Activated T-cell treated with anti-CD3 and anti-CD28 coated beads, Interleukin-2, amount 50 U/mL, for 4 hours (primary cell): ENCODE results near the gene PDE6A. TPM values are rescaled to one million over a fixed set of nuclear protein-coding genes. Genes with fewer than 3 reads are reported as not detected.

ENCODE experiments used
- ATAC-seq, 2 donors: fragments of 200-7000 bp; cut with Tn5 transposase; one replicate each; pipeline ENCODE4 v1.10.0; 2021
- DNase-seq: peaks from one replicate; pipeline ENCODE4 v3.0.0-alpha.2; 2020
- H3K27me3 Mint-ChIP-seq: one replicate; pipeline ENCODE4 v1.8.0; 2021; ENCODE audit warnings: low read depth, mixed read lengths
- H3K36me3 Mint-ChIP-seq: one replicate; pipeline ENCODE4 v1.8.0; 2022; ENCODE audit warnings: mixed read lengths; ENCODE audit not compliant: insufficient read depth
- H3K4me1 Mint-ChIP-seq: one replicate; pipeline ENCODE4 v1.8.0; 2021; ENCODE audit warnings: low read depth, mixed read lengths
- H3K4me3 Mint-ChIP-seq: one replicate; pipeline ENCODE4 v1.8.0; 2021; ENCODE audit warnings: mild to moderate bottlenecking, moderate library complexity, mixed read lengths
- H3K9me3 Mint-ChIP-seq: one replicate; pipeline ENCODE4 v1.8.0; 2021; ENCODE audit warnings: mixed read lengths
- total RNA-seq, 3 donors: library from RNA; stranded (reverse); gene quantifications; one replicate each; pipeline ENCODE4 v1.2.1, GENCODE V29; 2021

The PDE6A gene
- total RNA-seq, 3 donors from 2014 or later, result not detected

DNA sequence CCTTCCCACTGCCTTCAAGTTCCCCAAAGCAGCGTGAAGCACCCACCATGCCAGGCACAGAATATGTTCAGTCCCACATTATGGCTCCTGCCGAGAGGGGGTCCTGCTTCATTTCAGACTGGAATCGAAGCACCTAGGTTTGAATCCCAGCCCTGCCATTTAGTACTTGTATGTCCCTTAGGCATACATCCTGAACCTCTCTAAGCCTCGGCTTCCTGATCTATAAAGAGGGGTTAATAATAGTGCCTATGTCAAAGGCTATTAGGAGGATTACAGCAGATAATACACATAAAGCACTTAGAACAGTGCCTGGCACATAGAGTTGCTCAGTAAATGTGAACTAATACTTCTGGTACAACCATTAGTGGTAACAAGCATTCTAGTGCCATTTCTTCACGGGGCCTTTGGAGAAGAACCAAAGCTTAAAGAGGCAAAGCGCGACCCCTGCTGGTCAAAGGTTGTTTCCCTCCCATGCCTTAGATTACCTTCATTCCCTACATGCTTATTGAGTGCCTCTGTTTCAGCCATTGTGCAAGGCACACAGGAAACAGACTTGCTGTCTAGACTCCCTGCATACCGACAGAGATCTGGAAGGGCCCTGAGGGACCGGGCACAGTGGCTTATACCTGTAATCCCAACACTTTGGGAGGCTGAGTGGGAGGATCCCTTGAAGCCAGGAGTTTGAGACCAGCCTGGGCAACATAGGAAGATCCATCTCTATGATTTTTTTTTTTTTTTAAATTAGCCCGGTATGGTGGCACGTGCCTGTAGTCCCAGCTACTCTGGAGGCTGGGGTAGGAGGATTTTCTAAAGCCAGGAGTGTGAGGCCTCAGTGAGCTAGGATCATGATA, 116.2 kb downstream of the PDE6A start:
- Mint-ChIP-seq H3K36me3 (peaks cover 6% of the 10 kb centered on the region), H3K9me3 (no peaks in the 10 kb centered on the region), H3K4me1 (no peaks in the 10 kb centered on the region), H3K4me3 (no peak overlapping the region), H3K27me3 (no peaks in the 10 kb centered on the region)
- peak; percentile 58 to 59 for ATAC-seq
- peak; percentile 83 for DNase-seq

DNA sequence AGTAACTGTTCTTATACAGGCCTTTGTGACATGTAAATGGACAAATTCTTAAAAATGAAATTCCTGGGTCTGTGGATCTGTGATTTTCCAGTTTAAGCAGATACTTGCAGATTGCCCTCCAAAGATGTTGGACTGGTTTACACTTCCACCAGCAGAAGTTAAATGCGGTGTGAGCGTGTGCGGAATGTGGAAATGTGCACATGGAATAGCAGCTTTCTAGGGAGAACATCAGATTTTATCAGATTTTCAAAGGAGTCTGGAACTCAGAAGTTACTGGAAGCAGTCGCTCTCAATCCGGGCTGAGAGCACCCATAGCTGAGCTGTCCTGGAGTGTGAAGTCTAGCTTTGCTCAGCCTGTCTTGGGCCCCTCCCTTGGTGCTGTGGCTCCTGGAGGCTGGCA, 117.0 kb downstream of the PDE6A start:
- Mint-ChIP-seq H3K36me3 (peaks cover 6% of the 10 kb centered on the region), H3K4me3 (no peak overlapping the region), H3K27me3 (no peaks in the 10 kb centered on the region), H3K9me3 (no peaks in the 10 kb centered on the region), H3K4me1 (no peaks in the 10 kb centered on the region)
- no peak for DNase-seq
- no peak for ATAC-seq

DNA sequence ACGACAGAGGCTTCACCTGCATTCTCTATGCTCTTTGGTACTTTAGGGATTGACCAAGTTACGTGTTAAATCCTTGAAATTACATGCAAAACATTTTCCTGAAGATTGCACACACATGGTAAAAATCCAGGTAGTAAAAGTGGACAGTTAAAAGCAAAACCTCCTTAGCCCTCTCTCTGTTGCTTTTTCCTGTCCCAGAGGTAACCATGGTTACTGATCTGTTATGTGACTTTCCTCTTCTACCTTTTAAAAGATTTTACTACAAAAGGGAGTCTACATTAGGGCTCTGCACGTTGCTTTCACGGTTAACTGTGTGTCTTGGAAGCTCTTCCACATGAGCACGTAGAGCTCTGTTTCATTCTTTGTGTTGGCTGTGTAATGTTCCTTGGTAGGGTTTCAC, 117.5 kb downstream of the PDE6A start:
- Mint-ChIP-seq H3K4me3 (no peak overlapping the region), H3K27me3 (no peaks in the 10 kb centered on the region), H3K4me1 (no peaks in the 10 kb centered on the region), H3K36me3 (peaks cover 6% of the 10 kb centered on the region), H3K9me3 (no peaks in the 10 kb centered on the region)
- ATAC-seq (no peak), DNase-seq (no peak)

DNA sequence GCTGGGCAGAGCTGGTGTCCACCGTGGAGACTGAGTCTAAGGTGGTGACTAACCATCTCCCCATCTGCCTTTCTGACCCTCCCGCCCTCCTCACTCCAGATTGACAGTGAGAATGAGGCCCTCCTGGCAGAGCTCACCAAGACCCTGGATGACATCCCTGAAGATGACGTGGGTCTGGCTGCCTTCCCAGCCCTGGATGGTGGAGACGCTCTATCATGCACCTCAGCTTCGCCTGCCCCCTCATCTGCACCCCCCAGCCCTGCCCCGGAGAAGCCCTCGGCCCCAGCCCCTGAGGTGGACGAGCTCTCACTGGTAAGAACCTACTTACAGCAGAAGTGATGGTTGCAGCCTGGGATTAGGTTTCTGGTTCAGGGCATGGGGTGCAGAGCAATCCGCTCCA, 118.0 kb downstream of the PDE6A start:
- Mint-ChIP-seq H3K4me3 (no peak overlapping the region), H3K9me3 (no peaks in the 10 kb centered on the region), H3K36me3 (peaks cover 5% of the 10 kb centered on the region), H3K4me1 (no peaks in the 10 kb centered on the region), H3K27me3 (no peaks in the 10 kb centered on the region)
- no peak for DNase-seq
- no peak for ATAC-seq

DNA sequence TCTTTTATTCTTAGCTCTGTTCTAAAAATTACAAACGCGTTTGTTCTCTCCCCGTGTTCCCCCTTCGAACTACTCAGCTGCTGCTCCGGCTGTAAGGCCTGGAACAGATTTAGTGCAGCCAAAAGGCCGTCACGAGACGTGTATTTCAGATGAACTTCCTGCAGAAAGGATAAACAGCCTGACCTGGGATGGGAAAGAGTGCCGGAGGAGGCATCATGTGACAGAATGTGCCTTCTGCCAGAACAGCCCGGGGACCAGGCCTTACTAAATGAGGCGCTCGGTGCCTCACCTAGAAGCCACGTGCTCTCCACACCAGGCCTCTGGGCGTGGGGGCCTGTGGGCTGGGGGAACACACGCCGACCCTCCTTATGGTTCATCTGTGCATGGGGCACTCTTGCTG, 119.7 kb downstream of the PDE6A start:
- Mint-ChIP-seq H3K9me3 (no peaks in the 10 kb centered on the region), H3K4me1 (no peaks in the 10 kb centered on the region), H3K27me3 (no peaks in the 10 kb centered on the region), H3K4me3 (no peak overlapping the region), H3K36me3 (peaks cover 5% of the 10 kb centered on the region)
- DNase-seq, result no peak
- no peak for ATAC-seq

DNA sequence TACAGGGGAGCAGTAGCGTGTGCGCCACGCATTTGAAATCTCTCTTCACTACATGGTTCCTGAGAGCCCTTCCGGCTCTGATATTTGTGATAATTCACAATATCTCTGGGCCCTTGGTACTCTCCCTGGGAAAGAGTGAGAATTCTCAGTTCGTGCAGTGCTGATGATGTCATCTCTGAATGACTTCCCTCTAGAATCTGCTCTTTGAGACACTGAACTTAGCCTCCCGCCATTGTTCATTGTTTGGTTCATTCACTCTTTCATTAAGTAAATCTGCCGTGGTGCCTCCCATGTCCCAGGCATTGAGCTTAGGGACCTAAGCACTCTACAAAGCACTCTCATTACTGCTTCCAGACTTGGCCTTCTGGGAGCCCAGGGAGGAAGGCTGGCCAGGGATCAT, 120.5 kb downstream of the PDE6A start:
- ATAC-seq, result no peak
- Mint-ChIP-seq H3K36me3 (peaks cover 5% of the 10 kb centered on the region), H3K4me1 (no peaks in the 10 kb centered on the region), H3K9me3 (no peaks in the 10 kb centered on the region), H3K4me3 (no peak overlapping the region), H3K27me3 (no peaks in the 10 kb centered on the region)
- DNase-seq, result no peak

DNA sequence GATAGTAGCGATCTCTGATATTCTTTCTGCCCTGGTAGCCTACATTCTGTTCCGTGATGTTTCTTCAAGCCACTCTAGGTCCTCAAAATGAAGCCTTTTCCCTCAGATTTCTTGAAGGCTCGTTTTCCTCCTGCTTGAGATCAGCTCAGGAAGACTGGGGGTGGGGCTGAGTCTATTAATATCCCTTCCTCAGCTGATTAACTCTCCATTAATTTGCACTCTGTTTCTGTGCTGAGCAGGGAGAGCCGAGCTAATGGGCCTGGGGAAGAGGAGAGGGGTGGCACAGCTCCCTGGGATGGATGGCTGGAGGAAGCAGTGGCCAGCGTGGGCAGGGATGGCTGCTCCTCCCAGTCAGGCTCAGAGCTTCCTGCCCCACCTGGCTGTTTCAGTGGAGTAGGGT, 121.2 kb downstream of the PDE6A start:
- no peak overlapping the region for H3K4me3 Mint-ChIP-seq
- H3K9me3 Mint-ChIP-seq, result no peaks in the 10 kb centered on the region
- ATAC-seq (no peak), DNase-seq (no peak)
- H3K4me1 Mint-ChIP-seq, result no peaks in the 10 kb centered on the region
- peaks cover 4% of the 10 kb centered on the region for H3K36me3 Mint-ChIP-seq
- no peaks in the 10 kb centered on the region for H3K27me3 Mint-ChIP-seq

DNA sequence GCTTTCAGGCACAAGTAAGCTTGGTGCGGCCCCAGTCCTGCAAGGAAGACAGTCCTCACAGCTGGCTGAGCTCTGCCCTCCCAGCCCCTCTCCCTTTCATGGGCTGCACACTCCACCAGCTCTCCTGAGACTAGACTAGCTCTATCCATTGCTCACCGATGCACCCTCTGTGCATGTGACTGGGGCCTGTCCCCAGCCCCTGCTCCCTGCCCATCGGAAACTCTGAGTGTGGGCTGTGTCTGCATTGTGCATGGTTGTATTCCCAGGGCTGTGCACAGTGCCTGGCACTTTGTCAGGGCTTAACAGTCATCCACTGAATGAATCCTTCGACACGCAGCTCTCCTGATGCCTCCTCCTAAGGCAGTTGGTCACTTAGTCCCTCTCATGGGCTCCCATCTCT, 122.3 kb downstream of the PDE6A start:
- DNase-seq (no peak), ATAC-seq (no peak)
- H3K4me3 Mint-ChIP-seq, result no peak overlapping the region
- peaks cover 4% of the 10 kb centered on the region for H3K36me3 Mint-ChIP-seq
- H3K9me3 Mint-ChIP-seq, result no peaks in the 10 kb centered on the region
- H3K27me3 Mint-ChIP-seq, result no peaks in the 10 kb centered on the region
- no peaks in the 10 kb centered on the region for H3K4me1 Mint-ChIP-seq

DNA sequence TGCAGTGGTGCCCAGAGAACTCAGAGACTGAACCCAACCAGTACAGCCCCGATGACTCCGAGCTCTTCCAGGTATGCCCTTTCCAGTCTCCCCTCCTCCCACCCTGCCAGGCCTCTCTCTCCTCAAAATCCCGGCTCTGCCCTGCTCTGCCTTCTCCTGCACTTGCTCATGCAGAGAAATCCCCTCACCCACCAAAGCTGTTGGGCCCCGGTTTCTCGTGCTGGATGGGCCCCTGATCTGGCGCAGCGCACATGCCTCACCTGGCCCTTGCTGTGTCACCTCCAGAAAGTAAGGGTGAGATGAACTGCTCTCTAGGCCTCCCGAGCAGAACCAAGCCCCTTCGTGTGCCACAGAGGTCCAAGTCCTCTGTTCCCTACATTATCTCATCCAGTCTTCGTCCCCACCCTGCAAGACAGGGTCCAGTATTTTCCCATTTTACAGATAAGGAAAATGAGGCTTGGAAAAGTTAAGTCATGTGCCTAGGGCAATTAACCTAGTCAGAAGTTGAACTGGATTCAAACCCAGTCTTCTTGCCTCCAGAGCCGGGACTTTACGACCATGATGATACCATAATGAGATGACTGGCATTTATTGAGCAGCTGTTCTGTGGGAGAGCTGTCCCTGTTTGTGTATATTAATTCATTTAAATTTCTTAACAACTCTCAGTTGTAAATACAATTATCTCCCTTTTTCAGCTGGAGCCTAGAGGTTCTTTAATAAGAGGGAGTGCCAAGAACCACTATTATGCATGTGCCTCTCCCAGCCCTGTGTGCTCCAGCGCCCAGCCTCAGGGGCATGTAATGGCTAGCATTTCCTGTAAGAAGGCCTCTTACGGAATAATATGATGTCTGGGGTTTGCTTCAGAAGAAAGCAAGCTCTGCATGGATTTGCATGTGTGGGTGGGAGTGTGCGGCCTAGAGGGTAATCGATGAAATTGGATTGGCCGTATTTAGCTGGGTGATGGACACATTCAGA, 123.8 kb downstream of the PDE6A start:
- Mint-ChIP-seq H3K27me3 (no peaks in the 10 kb centered on the region), H3K4me1 (no peaks in the 10 kb centered on the region), H3K4me3 (no peak overlapping the region), H3K9me3 (no peaks in the 10 kb centered on the region), H3K36me3 (peaks cover 4% of the 10 kb centered on the region)
- no peak for DNase-seq
- no peak for ATAC-seq

DNA sequence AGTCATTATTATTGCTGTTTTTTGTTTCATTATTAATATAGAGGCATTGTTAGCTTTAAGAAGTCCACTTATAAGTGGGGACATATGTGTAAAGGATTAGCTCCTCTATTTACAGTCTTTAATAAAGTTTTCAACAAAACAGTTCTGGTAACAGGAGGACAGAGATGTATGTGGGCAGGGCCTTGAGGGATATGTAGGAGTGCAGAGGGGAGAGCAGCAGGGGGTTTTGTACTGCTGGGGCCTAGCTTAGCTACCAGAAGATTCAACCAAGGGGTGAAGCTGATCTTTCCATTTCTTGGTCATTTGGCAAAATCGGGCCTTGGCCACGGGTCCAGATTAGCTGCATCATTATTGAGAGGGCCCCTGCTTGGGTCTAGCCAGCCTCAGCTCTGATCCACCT, 124.6 kb downstream of the PDE6A start:
- Mint-ChIP-seq H3K4me3 (no peak overlapping the region), H3K4me1 (no peaks in the 10 kb centered on the region), H3K36me3 (peaks cover 4% of the 10 kb centered on the region), H3K27me3 (no peaks in the 10 kb centered on the region), H3K9me3 (no peaks in the 10 kb centered on the region)
- ATAC-seq, result no peak
- no peak for DNase-seq

DNA sequence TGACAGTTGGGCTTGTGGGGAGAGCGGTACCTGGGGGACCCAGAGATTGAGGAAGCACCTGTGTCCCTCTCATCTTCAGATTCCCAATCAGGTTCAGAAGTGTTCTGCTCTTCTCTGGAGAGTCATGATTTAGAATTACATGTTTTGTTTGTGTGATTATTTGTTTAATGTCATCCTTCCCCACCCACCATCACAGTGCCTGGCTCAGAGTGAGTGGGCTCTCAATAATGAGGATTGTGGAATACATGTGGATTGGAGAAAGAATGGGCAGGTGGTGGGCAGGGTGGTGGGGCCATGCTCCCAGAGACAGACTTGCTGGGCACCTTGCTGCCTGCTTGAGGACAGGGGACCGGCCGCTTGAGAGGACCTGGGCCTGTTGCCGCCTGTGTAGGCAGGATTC, 126.5 kb downstream of the PDE6A start:
- Mint-ChIP-seq H3K4me1 (no peaks in the 10 kb centered on the region), H3K36me3 (peaks cover 4% of the 10 kb centered on the region), H3K27me3 (no peaks in the 10 kb centered on the region), H3K9me3 (no peaks in the 10 kb centered on the region), H3K4me3 (no peak overlapping the region)
- DNase-seq, result no peak
- ATAC-seq, result no peak

DNA sequence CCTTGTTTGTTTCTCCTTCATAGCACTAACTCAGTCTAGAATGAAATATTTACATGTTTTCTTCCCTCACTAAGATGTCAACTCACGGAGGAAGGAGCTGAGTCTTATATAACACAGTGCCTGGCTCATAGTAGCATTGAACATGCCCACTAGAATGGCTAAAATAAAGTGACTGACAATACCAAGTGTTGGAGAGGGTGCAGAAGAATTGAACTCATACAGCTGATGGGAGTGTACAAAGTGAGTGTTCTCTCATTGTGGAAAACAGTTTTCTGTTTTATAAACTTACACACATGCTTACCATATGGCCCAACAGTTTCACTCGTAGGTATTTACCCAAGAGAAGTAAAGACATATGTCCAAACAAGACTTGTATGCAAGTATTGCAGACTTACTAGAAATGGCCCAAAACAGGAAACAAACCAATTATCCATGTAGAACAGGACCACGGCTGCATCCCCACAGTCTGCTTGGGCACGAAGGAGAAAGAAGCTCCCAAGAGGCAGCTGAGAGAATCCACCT, 127.0 kb downstream of the PDE6A start:
- no peak for ATAC-seq
- Mint-ChIP-seq H3K9me3 (no peaks in the 10 kb centered on the region), H3K4me1 (no peaks in the 10 kb centered on the region), H3K27me3 (no peaks in the 10 kb centered on the region), H3K36me3 (peaks cover 4% of the 10 kb centered on the region), H3K4me3 (no peak overlapping the region)
- no peak for DNase-seq

DNA sequence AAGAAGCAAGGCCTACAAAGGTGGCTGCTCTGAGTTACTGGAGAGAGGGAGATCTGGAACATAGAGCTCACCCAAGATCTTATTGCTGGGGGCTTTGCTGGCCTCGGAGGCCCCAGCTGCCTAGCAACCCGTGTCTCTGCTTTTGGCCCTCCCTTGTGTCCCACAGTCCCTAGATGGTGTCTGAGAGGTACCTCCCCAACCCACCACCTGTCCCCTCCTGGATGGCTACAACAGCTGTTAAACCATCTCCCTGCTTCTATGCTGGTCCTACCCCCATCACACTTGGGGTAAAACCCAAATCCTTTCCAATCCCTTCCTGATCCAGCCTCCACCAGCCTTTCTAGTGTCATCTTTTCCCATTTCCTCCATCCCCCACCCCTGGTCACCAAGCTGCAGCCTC, 127.9 kb downstream of the PDE6A start:
- Mint-ChIP-seq H3K4me3 (no peak overlapping the region), H3K9me3 (no peaks in the 10 kb centered on the region), H3K27me3 (no peaks in the 10 kb centered on the region), H3K36me3 (peaks cover 4% of the 10 kb centered on the region), H3K4me1 (no peaks in the 10 kb centered on the region)
- DNase-seq (no peak), ATAC-seq (no peak)

DNA sequence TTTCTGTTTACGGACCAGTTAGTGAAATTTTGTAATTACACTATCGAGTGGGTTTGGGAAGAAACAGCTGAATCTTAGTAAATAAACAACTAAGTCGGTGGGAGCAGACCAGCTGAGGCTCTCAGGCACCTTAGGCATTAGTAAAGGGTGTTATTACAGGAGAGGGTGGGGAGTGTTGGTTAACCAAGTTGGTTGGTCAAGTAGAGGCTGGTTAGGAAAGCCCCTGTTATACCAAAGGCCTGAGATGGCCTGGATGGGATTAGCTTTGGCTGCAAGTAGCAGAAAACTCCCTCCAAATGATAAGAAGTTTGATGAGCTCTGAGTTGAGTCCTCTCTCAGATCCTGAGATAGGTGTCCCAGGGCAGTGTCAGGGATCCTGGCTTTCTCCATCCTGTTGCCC, 133.1 kb downstream of the PDE6A start:
- Mint-ChIP-seq H3K4me1 (no peaks in the 10 kb centered on the region), H3K9me3 (no peaks in the 10 kb centered on the region), H3K4me3 (no peak overlapping the region), H3K36me3 (no peaks in the 10 kb centered on the region), H3K27me3 (no peaks in the 10 kb centered on the region)
- ATAC-seq, result no peak
- DNase-seq, result no peak
